Thoracic aorta (tissue), 2 donors: ENCODE data around the gene DYNLT2. TPM values are rescaled to one million over a fixed set of nuclear protein-coding genes. Genes with fewer than 3 reads are reported as not detected.
A peak's percentile ranks its signal among the peaks of the same experiment; 100 is the strongest.

ENCODE experiments used
- ATAC-seq: fragments of 150-250 bp; one replicate; pipeline ENCODE4 v1.8.0; 2017; ENCODE audit warnings: low read depth; ENCODE audit not compliant: insufficient number of reproducible peaks, low FRiP score
- DNase-seq: peaks from one replicate; pipeline ENCODE4 v3.0.0-alpha.2; 2020; ENCODE audit warnings: low spot score
- H3K27ac ChIP-seq, 2 donors: fragments of 200-600 bp; sonication (generic); 1 replicate in 1 of 2; 2 replicates in 1 of 2; pipeline ENCODE4 v1.5.1; 2016; ENCODE audit warnings: mild to moderate bottlenecking in 2 of 2, moderate library complexity in 2 of 2
- H3K27me3 ChIP-seq: fragments of 200-600 bp; sonication (generic); replicated peaks from 2 replicates; pipeline ENCODE4 v1.6.0; 2016; ENCODE audit warnings: mild to moderate bottlenecking; ENCODE audit not compliant: insufficient read depth
- H3K36me3 ChIP-seq: fragments of 200-600 bp; sonication (generic); one replicate; pipeline ENCODE4 v1.5.1; 2016
- H3K4me1 ChIP-seq, 2 donors: fragments of 200-600 bp; sonication (generic); 1 replicate in 1 of 2; 2 replicates in 1 of 2; pipeline versions ENCODE4 v1.5.1 to v1.6.0; 2016; ENCODE audit warnings: low read depth in 2 of 2, mild to moderate bottlenecking in 1 of 2; ENCODE audit not compliant: control insufficient read depth in 1 of 2
- H3K4me3 ChIP-seq: fragments of 200-600 bp; sonication (generic); 2 replicates; pipeline ENCODE4 v1.5.1; 2016; ENCODE audit warnings: mild to moderate bottlenecking
- H3K9me3 ChIP-seq: fragments of 200-600 bp; sonication (generic); 2 replicates; pipeline ENCODE4 v1.5.1; 2016
- total RNA-seq, 2 donors: library from RNA; depleted of rRNA; stranded (reverse); fragments of >200 nt; gene quantifications; one replicate each; pipeline versions ENCODE4 v1.1.0 to v1.2.3, GENCODE V29; 2016
- TF ChIP-seq, protein P1 (sequence below): fragments of 200-600 bp; sonication (generic); IDR thresholded peaks from one replicate; pipeline ENCODE4 v1.5.1; 2019; ENCODE audit warnings: antibody characterized with exemption

DYNLT2 gene
- total RNA-seq, 2 donors from 2014 or later: 0.95 to 3.0 TPM

DNA sequence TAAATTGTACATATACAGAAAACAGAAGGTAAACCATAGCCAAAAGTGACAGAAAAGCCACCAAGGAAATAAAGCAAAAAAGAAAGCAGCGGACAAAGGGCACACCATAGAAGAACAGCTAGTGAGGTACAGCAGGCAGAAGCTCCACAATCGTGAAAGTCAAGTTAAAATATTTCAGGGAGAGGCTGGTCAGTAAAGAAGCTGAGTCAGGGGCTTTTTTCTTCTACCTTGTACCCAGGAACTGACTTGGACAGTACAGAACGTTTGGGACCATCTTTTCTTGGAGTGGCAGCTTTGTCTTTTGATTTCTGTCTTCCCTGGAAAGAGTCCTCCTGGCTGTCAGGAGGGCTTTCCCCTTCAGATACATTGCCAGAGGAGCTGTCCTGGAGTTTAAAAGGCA, 41.4 kb downstream of the DYNLT2 start:
- DNase-seq: no peak
- Histone ChIP-seq H3K9me3 (no peaks in the 10 kb centered on the region), H3K4me1 (no peaks in the 10 kb centered on the region), H3K36me3 (peaks cover 21% of the 10 kb centered on the region), H3K4me3 (no peak overlapping the region), H3K27ac (no peak overlapping the region), H3K27me3 (no peaks in the 10 kb centered on the region)
- no peak for ATAC-seq
- TF ChIP-seq, protein P1, sequence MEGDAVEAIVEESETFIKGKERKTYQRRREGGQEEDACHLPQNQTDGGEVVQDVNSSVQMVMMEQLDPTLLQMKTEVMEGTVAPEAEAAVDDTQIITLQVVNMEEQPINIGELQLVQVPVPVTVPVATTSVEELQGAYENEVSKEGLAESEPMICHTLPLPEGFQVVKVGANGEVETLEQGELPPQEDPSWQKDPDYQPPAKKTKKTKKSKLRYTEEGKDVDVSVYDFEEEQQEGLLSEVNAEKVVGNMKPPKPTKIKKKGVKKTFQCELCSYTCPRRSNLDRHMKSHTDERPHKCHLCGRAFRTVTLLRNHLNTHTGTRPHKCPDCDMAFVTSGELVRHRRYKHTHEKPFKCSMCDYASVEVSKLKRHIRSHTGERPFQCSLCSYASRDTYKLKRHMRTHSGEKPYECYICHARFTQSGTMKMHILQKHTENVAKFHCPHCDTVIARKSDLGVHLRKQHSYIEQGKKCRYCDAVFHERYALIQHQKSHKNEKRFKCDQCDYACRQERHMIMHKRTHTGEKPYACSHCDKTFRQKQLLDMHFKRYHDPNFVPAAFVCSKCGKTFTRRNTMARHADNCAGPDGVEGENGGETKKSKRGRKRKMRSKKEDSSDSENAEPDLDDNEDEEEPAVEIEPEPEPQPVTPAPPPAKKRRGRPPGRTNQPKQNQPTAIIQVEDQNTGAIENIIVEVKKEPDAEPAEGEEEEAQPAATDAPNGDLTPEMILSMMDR: no peak

DNA sequence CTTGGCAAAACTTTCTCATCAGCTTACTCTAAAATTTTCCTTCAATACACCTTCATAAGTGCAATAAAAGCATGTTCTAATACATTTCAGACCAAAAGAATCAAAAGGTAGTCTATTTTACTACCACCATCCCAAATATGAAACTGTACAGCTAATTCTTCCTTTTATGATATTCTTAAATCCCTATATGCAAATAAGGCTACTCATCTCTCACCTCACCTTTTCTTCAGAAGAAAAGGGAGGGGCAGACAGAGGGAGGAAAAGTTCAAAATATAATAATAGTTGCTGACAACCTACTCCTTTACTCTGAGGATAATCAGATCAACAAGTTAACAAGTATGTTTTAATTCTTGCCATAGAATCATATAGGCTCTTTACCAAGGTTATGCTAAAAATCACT, 42.1 kb downstream of the DYNLT2 start:
- DNase-seq (no peak), ATAC-seq (no peak)
- H3K27me3 ChIP-seq: no peaks in the 10 kb centered on the region
- H3K4me3 ChIP-seq: no peak overlapping the region
- no peaks in the 10 kb centered on the region for H3K9me3 ChIP-seq
- peaks cover 14% of the 10 kb centered on the region for H3K36me3 ChIP-seq
- TF ChIP-seq, protein P1: no peak
- no peak overlapping the region for H3K27ac ChIP-seq
- H3K4me1 ChIP-seq: peaks cover under 1 to 7% of the 10 kb centered on the region in 2 donors

DNA sequence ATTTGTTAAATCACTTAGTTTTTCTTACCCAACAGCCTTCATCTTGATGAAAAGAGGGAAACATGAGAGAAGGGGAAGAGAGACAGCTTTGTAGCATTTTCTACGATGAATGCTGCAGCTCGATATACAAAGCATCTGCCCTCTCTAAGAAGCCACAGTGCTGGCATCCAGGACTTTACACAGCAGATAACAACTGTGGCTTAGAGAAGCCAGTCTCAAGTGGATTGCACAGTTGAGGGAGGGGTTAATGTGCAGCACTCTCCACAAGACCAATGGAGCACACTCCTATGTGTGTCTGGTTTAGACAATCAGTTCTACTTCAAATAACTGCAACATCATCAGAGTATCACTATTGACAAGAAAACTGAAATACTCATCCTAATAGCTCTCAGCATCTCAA, 43.6 kb downstream of the DYNLT2 start:
- H3K27ac ChIP-seq: no peak overlapping the region
- no peaks in the 10 kb centered on the region for H3K27me3 ChIP-seq
- H3K36me3 ChIP-seq: peaks cover 12% of the 10 kb centered on the region
- no peak overlapping the region for H3K4me3 ChIP-seq
- no peak for ATAC-seq
- TF ChIP-seq, protein P1: no peak
- H3K9me3 ChIP-seq: no peaks in the 10 kb centered on the region
- DNase-seq: no peak
- peaks cover 16 to 18% of the 10 kb centered on the region in 2 donors for H3K4me1 ChIP-seq

DNA sequence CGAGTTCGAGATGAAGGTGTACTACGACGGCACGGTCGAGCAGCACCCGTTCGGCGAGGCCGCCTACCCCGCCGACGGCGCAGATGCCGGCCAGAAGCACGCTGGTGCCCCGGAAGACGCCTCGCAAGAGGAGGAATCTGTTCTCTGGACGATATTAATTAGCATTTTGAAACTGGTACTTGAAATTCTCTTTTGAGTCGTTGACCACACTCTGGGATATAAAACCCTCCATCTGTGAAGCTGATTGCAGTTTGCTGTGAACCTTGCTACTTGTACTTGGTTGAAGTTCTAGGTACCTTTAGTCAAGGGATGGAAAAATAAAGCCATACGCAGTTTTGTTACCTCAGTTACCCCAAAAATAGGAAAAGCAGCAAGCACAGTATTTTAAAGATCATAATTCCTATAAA, 48.5 kb downstream of the DYNLT2 start:
- peaks cover 24 to 28% of the 10 kb centered on the region in 2 donors for H3K4me1 ChIP-seq

DNA sequence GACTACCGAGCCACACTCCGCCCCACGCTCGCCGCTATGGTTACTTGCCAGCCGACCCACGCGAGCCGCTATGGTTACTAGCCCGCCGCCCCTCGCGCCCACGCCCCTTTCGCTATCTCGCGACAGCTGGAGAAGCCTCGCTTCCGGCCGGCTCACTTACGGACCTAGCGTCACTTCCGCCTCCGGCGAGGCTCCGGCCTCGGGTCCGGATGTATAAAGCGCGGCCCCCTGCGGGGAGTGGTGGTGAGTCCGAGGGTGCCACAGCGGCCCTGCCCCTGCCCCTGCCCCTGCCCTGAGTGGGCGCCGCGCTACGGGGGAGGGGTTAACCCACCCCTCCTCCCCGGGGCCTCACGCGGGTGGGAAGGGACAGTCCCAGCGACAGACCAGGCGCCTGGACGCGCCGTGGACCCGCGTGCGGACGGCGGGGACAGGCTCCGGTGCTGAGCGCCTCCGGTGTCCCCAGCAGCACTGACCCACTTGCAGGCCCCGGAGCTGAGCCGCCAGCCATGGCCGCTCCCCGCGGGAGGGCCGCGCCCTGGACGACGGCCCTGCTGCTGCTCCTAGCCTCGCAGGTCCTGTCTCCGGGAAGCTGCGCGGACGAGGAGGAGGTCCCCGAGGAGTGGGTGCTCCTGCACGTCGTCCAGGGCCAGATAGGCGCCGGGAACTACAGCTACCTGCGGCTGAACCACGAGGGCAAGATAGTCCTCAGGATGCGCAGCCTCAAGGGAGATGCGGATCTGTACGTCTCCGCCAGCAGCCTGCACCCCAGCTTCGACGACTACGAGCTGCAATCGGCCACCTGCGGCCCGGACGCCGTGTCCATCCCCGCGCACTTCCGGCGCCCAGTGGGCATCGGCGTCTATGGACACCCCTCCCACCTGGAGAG, 49.2 kb downstream of the DYNLT2 start, which contains the start of the genes C6orf120 and WDR27:
Gene C6orf120, plus strand, starts transcription at position 173 of the 886 bp plus-strand sequence. Its CDS starts 334 bp downstream, at position 507.
Gene WDR27, minus strand, starts transcription at position 76 of the 886 bp plus-strand sequence. CDS start 13,024 bp downstream, outside the sequence.
- H3K9me3 ChIP-seq: no peaks in the 10 kb centered on the region
- DNase-seq: peak; percentile 91
- no peaks in the 10 kb centered on the region for H3K36me3 ChIP-seq
- peak within 1 kb of the TSS; percentile 89 for H3K4me3 ChIP-seq
- H3K27ac ChIP-seq: peak within 1 kb of the TSS; percentile 94
- peak; percentile 95 for ATAC-seq
- peaks cover 24 to 28% of the 10 kb centered on the region in 2 donors for H3K4me1 ChIP-seq
- H3K27me3 ChIP-seq: no peaks in the 10 kb centered on the region
- TF ChIP-seq, protein P1: no peak

More for the DNA sequence above, 48.5 kb downstream of the DYNLT2 start:
- H3K4me3 ChIP-seq: peak overlapping the region; percentile 89
- no peaks in the 10 kb centered on the region for H3K9me3 ChIP-seq
- TF ChIP-seq, protein P1: no peak
- H3K36me3 ChIP-seq: no peaks in the 10 kb centered on the region
- ATAC-seq (no peak), DNase-seq (no peak)
- H3K27me3 ChIP-seq: no peaks in the 10 kb centered on the region
- peak overlapping the region; percentile 94 for H3K27ac ChIP-seq
